HEK293 (cell line): ENCODE results near the gene YWHAE.
"Not testable (repeated sequence)": the region's sequence is repeated elsewhere in the genome, so short reads cannot be mapped to it uniquely, and the experiment has no call there.

Experiments
- KLF1 ChIP-seq: fragments of 450-650 bp; formaldehyde crosslinking; IDR thresholded peaks from 2 replicates; pipeline ENCODE4 v1.5.1; 2016; ENCODE audit warnings: missing biosample characterization, missing genetic modification characterization
- KLF9 ChIP-seq: fragments of 450-650 bp; formaldehyde crosslinking; IDR thresholded peaks from 2 replicates; pipeline ENCODE4 v1.5.1; 2016; ENCODE audit warnings: missing biosample characterization, missing genetic modification characterization, low read depth
- MEIS1 ChIP-seq: sonication (generic); formaldehyde crosslinking; IDR thresholded peaks from 2 replicates; pipeline ENCODE4 v1.8.1; 2022; ENCODE audit warnings: missing genetic modification reagents, mild to moderate bottlenecking, borderline replicate concordance
- TCF7L2 ChIP-seq: IDR thresholded peaks from 2 replicates; pipeline ENCODE4 v1.6.1; 2011; ENCODE audit warnings: low read depth, mild to moderate bottlenecking, inconsistent platforms, low read length, moderate library complexity, borderline replicate concordance
- ZBTB8A ChIP-seq: fragments of 450-650 bp; formaldehyde crosslinking; IDR thresholded peaks from 2 replicates; pipeline ENCODE4 v1.5.1; 2016; ENCODE audit warnings: missing biosample characterization, missing genetic modification characterization
- ZFP41 ChIP-seq: fragments of 450-650 bp; formaldehyde crosslinking; IDR thresholded peaks from 2 replicates; pipeline ENCODE4 v1.5.1; 2016; ENCODE audit warnings: missing biosample characterization, missing genetic modification characterization, borderline replicate concordance
- ZNF19 ChIP-seq: fragments of 450-650 bp; formaldehyde crosslinking; IDR thresholded peaks from 2 replicates; pipeline ENCODE4; 2016; ENCODE audit warnings: missing biosample characterization, missing genetic modification characterization, low read depth
- ZNF202 ChIP-seq: fragments of 450-650 bp; formaldehyde crosslinking; IDR thresholded peaks from 2 replicates; pipeline ENCODE4 v1.5.1; 2016; ENCODE audit warnings: missing biosample characterization, missing genetic modification characterization, borderline replicate concordance
- ZNF660 ChIP-seq: fragments of 450-650 bp; IDR thresholded peaks from 2 replicates; pipeline ENCODE4 v1.5.1; 2018; ENCODE audit warnings: missing biosample characterization, mild to moderate bottlenecking, missing genetic modification characterization
- TF ChIP-seq, protein P1 (sequence below): fragments of 450-650 bp; formaldehyde crosslinking; IDR thresholded peaks from 2 replicates; pipeline ENCODE4 v1.5.1; 2016; ENCODE audit warnings: missing biosample characterization, missing genetic modification characterization
- TF ChIP-seq, protein P2 (sequence below): fragments of 450-650 bp; formaldehyde crosslinking; IDR thresholded peaks from 2 replicates; pipeline ENCODE4 v1.5.1; 2016; ENCODE audit warnings: missing biosample characterization, missing genetic modification characterization
- TF ChIP-seq, protein P3 (sequence below): fragments of 450-650 bp; formaldehyde crosslinking; IDR thresholded peaks from 2 replicates; pipeline ENCODE4 v1.5.1; 2016; ENCODE audit warnings: missing biosample characterization, missing genetic modification characterization
- TF ChIP-seq, protein P4 (sequence below): fragments of 450-650 bp; formaldehyde crosslinking; IDR thresholded peaks from 2 replicates; pipeline ENCODE4 v1.5.1; 2016; ENCODE audit warnings: missing biosample characterization, missing genetic modification characterization

DNA sequence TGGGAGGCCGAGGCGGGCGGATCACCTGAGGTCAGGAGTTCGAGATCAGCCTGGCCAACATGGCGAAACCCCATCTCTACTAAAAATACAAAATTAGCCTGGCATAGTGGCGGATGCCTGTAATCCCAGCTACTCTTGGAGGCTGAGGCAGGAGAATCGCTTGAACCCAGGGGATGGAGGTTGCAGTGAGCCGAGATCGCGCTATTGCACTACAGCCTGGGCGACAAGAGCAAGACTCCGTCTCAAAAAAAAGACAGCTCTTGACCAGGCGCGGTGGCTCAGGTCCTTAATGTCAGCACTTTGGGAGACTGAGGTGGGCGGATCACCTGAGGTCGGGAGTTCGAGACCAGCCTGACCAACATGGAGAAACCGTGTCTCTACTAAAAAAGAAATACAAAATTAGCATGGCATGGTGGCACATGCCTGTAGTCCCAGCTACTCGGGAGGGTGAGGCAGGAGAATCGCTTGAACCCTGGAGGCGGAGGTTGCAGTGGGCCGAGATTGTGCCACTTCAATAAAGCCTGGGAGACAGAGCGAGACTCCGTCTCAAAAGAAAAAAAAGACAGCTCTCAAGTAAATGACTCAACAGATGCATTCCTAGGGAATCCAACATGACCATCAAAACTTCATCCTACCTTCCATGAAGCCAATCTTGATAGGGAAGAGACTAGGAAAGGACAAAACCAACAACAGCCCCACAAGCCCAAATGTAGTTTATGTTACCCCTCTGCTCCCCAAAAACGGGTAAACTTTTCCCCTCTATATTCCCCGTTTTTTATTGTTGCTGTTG lies 4.0 kb downstream of the YWHAE start:
- TF ChIP-seq MEIS1 (CRISPR knock-in tag); ZBTB8A; KLF9 (tag by site-specific recombination); ZNF202 (tag by site-specific recombination); ZNF19; TCF7L2; ZNF660 (tag by site-specific recombination); ZFP41 (tag by site-specific recombination); KLF1 (tag by site-specific recombination): not testable (repeated sequence)
- TF ChIP-seq, protein P1, sequence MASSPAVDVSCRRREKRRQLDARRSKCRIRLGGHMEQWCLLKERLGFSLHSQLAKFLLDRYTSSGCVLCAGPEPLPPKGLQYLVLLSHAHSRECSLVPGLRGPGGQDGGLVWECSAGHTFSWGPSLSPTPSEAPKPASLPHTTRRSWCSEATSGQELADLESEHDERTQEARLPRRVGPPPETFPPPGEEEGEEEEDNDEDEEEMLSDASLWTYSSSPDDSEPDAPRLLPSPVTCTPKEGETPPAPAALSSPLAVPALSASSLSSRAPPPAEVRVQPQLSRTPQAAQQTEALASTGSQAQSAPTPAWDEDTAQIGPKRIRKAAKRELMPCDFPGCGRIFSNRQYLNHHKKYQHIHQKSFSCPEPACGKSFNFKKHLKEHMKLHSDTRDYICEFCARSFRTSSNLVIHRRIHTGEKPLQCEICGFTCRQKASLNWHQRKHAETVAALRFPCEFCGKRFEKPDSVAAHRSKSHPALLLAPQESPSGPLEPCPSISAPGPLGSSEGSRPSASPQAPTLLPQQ (tag by site-specific recombination): not testable (repeated sequence)
- TF ChIP-seq, protein P2, sequence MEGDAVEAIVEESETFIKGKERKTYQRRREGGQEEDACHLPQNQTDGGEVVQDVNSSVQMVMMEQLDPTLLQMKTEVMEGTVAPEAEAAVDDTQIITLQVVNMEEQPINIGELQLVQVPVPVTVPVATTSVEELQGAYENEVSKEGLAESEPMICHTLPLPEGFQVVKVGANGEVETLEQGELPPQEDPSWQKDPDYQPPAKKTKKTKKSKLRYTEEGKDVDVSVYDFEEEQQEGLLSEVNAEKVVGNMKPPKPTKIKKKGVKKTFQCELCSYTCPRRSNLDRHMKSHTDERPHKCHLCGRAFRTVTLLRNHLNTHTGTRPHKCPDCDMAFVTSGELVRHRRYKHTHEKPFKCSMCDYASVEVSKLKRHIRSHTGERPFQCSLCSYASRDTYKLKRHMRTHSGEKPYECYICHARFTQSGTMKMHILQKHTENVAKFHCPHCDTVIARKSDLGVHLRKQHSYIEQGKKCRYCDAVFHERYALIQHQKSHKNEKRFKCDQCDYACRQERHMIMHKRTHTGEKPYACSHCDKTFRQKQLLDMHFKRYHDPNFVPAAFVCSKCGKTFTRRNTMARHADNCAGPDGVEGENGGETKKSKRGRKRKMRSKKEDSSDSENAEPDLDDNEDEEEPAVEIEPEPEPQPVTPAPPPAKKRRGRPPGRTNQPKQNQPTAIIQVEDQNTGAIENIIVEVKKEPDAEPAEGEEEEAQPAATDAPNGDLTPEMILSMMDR (tag by site-specific recombination): not testable (repeated sequence)
- TF ChIP-seq, protein P3, sequence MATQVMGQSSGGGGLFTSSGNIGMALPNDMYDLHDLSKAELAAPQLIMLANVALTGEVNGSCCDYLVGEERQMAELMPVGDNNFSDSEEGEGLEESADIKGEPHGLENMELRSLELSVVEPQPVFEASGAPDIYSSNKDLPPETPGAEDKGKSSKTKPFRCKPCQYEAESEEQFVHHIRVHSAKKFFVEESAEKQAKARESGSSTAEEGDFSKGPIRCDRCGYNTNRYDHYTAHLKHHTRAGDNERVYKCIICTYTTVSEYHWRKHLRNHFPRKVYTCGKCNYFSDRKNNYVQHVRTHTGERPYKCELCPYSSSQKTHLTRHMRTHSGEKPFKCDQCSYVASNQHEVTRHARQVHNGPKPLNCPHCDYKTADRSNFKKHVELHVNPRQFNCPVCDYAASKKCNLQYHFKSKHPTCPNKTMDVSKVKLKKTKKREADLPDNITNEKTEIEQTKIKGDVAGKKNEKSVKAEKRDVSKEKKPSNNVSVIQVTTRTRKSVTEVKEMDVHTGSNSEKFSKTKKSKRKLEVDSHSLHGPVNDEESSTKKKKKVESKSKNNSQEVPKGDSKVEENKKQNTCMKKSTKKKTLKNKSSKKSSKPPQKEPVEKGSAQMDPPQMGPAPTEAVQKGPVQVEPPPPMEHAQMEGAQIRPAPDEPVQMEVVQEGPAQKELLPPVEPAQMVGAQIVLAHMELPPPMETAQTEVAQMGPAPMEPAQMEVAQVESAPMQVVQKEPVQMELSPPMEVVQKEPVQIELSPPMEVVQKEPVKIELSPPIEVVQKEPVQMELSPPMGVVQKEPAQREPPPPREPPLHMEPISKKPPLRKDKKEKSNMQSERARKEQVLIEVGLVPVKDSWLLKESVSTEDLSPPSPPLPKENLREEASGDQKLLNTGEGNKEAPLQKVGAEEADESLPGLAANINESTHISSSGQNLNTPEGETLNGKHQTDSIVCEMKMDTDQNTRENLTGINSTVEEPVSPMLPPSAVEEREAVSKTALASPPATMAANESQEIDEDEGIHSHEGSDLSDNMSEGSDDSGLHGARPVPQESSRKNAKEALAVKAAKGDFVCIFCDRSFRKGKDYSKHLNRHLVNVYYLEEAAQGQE (tag by site-specific recombination): not testable (repeated sequence)
- TF ChIP-seq, protein P4, sequence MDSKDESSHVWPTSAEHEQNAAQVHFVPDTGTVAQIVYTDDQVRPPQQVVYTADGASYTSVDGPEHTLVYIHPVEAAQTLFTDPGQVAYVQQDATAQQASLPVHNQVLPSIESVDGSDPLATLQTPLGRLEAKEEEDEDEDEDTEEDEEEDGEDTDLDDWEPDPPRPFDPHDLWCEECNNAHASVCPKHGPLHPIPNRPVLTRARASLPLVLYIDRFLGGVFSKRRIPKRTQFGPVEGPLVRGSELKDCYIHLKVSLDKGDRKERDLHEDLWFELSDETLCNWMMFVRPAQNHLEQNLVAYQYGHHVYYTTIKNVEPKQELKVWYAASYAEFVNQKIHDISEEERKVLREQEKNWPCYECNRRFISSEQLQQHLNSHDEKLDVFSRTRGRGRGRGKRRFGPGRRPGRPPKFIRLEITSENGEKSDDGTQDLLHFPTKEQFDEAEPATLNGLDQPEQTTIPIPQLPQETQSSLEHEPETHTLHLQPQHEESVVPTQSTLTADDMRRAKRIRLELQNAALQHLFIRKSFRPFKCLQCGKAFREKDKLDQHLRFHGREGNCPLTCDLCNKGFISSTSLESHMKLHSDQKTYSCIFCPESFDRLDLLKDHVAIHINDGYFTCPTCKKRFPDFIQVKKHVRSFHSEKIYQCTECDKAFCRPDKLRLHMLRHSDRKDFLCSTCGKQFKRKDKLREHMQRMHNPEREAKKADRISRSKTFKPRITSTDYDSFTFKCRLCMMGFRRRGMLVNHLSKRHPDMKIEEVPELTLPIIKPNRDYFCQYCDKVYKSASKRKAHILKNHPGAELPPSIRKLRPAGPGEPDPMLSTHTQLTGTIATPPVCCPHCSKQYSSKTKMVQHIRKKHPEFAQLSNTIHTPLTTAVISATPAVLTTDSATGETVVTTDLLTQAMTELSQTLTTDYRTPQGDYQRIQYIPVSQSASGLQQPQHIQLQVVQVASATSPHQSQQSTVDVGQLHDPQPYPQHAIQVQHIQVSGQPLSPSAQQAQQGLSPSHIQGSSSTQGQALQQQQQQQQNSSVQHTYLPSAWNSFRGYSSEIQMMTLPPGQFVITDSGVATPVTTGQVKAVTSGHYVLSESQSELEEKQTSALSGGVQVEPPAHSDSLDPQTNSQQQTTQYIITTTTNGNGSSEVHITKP (tag by site-specific recombination): not testable (repeated sequence)
